Astrocyte (in vitro differentiated cells and primary cell): ENCODE results near the gene VASP.
A peak's percentile ranks its signal among the peaks of the same experiment; 100 is the strongest.

ENCODE experiments used
- EZH2 ChIP-seq: IDR thresholded peaks from 2 replicates; pipeline ENCODE4 v1.6.1; 2012; ENCODE audit warnings: mild to moderate bottlenecking, low read length, inconsistent platforms; ENCODE audit not compliant: insufficient read depth
- TF ChIP-seq, protein P1 (sequence below): IDR thresholded peaks from 2 replicates; pipeline ENCODE4 v1.5.1; 2011; ENCODE audit warnings: low read depth, mild to moderate bottlenecking, inconsistent platforms, low read length, moderate library complexity; ENCODE audit not compliant: insufficient read depth

DNA sequence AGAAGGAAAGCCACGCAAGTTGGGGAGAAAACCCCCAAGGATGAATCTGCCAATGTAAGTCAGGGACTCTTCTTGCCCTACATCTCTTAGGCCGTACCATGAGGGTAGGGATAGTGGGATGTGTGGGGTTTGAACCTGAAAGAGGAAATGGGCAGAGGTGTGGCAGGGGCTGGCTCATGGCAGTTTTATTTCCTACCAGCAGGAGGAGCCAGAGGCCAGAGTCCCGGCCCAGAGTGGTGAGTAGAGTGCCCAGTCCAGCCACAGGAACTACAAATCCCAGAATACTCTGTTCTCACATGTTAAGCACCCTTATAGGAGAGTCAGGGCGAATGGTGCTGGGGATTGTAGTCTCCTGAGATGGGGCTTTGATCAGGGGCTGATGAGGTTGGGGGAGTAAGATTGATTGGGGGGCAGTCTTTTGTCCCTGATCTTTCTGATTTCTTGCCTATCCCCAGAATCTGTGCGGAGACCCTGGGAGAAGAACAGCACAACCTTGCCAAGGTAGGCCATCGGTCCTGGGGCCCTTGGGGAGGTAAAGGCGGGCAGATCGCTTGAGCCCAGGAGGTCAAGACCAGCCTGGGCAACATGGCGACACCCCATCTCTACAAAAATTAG is 16.5 kb downstream of the VASP start:
- TF ChIP-seq, protein P1, sequence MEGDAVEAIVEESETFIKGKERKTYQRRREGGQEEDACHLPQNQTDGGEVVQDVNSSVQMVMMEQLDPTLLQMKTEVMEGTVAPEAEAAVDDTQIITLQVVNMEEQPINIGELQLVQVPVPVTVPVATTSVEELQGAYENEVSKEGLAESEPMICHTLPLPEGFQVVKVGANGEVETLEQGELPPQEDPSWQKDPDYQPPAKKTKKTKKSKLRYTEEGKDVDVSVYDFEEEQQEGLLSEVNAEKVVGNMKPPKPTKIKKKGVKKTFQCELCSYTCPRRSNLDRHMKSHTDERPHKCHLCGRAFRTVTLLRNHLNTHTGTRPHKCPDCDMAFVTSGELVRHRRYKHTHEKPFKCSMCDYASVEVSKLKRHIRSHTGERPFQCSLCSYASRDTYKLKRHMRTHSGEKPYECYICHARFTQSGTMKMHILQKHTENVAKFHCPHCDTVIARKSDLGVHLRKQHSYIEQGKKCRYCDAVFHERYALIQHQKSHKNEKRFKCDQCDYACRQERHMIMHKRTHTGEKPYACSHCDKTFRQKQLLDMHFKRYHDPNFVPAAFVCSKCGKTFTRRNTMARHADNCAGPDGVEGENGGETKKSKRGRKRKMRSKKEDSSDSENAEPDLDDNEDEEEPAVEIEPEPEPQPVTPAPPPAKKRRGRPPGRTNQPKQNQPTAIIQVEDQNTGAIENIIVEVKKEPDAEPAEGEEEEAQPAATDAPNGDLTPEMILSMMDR = peak; percentile 91
- no peak for TF ChIP-seq EZH2
